ENCODE data around the gene TVP23B.
"Not testable (repeated sequence)": the region's sequence is repeated elsewhere in the genome, so short reads cannot be mapped to it uniquely, and the experiment has no call there.

The TVP23B gene

DNA sequence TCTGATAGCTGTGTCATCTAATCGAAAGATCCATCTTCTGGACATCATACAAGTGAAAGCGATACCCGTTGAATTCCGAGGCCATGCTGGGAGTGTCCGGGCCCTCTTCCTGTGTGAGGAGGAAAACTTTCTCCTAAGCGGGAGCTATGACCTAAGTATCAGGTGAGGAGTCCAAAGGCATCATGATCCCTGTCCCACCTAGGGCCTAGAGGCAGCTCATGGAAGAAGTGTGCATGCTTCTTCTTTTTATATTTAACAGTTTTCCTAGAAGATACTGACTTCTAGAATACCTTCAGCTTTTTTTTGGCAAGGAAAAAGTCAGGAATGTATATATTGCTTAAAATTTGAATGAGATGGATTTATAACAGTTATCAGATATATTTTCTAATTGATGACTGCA lies 22.6 kb upstream of the TVP23B start:
- in situ Hi-C loops (cut with HindIII; ENCODE audit: low pct_ligation_motif_present, low sequenced_read_pairs), result not testable (repeated sequence)

GRCh38 chr17:18760221-18760620 lies 20.8 kb upstream of the TVP23B start:
- H3K27me3 ChIP-seq (replicated peaks); in situ Hi-C loops (cut with HindIII; ENCODE audit: low pct_ligation_motif_present, low sequenced_read_pairs); DNase-seq; H3K27ac ChIP-seq; H3K4me3 ChIP-seq (ENCODE audit: low read depth, low read length); H3K36me3 ChIP-seq (replicated peaks): not testable (repeated sequence)

More for the DNA sequence above, 22.6 kb upstream of the TVP23B start:
- not testable (repeated sequence) for H3K36me3 ChIP-seq (replicated peaks); H3K27ac ChIP-seq; DNase-seq; H3K27me3 ChIP-seq (replicated peaks); H3K4me3 ChIP-seq (ENCODE audit: low read depth, low read length)

GRCh38 chr17:18770572-18770971 lies 10.4 kb upstream of the TVP23B start:
- H3K27ac ChIP-seq; H3K36me3 ChIP-seq (replicated peaks); in situ Hi-C loops (cut with HindIII; ENCODE audit: low pct_ligation_motif_present, low sequenced_read_pairs); H3K27me3 ChIP-seq (replicated peaks); DNase-seq; H3K4me3 ChIP-seq (ENCODE audit: low read depth, low read length): not testable (repeated sequence)

GRCh38 chr17:18771066-18771465 lies 9.9 kb upstream of the TVP23B start:
- H3K36me3 ChIP-seq (replicated peaks); H3K27ac ChIP-seq; in situ Hi-C loops (cut with HindIII; ENCODE audit: low pct_ligation_motif_present, low sequenced_read_pairs); H3K4me3 ChIP-seq (ENCODE audit: low read depth, low read length); H3K27me3 ChIP-seq (replicated peaks); DNase-seq: not testable (repeated sequence)

- Histone ChIP-seq H3K27ac (no peak overlapping the region), H3K36me3 (replicated peaks) (no peaks in the 10 kb centered on the region), H3K27me3 (replicated peaks) (no peaks in the 10 kb centered on the region), H3K4me3 (ENCODE audit: low read depth, low read length) (no peak overlapping the region)
- no peak for DNase-seq
- TF ChIP-seq, protein P1, sequence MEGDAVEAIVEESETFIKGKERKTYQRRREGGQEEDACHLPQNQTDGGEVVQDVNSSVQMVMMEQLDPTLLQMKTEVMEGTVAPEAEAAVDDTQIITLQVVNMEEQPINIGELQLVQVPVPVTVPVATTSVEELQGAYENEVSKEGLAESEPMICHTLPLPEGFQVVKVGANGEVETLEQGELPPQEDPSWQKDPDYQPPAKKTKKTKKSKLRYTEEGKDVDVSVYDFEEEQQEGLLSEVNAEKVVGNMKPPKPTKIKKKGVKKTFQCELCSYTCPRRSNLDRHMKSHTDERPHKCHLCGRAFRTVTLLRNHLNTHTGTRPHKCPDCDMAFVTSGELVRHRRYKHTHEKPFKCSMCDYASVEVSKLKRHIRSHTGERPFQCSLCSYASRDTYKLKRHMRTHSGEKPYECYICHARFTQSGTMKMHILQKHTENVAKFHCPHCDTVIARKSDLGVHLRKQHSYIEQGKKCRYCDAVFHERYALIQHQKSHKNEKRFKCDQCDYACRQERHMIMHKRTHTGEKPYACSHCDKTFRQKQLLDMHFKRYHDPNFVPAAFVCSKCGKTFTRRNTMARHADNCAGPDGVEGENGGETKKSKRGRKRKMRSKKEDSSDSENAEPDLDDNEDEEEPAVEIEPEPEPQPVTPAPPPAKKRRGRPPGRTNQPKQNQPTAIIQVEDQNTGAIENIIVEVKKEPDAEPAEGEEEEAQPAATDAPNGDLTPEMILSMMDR (IDR thresholded peaks at IDR 0.05; ENCODE audit: low read depth, low read length, missing control alignments), result no peak
- in situ Hi-C loops (cut with HindIII; ENCODE audit: low pct_ligation_motif_present, low sequenced_read_pairs), result no loop called here
Measured at GRCh38 chr17:18772471-18772870, 8.5 kb upstream of the TVP23B start.

- peak overlapping the region; percentile 43 for H3K4me3 ChIP-seq (ENCODE audit: low read depth, low read length)
- H3K36me3 ChIP-seq (replicated peaks); H3K27ac ChIP-seq; DNase-seq; H3K27me3 ChIP-seq (replicated peaks); in situ Hi-C loops (cut with HindIII; ENCODE audit: low pct_ligation_motif_present, low sequenced_read_pairs): not testable (repeated sequence)
Measured at GRCh38 chr17:18781805-18782204, 822 bp downstream of the TVP23B start.

- H3K27ac ChIP-seq; H3K4me3 ChIP-seq (ENCODE audit: low read depth, low read length); H3K36me3 ChIP-seq (replicated peaks); DNase-seq; in situ Hi-C loops (cut with HindIII; ENCODE audit: low pct_ligation_motif_present, low sequenced_read_pairs); H3K27me3 ChIP-seq (replicated peaks): not testable (repeated sequence)
Measured at GRCh38 chr17:18785933-18786332, 5.0 kb downstream of the TVP23B start.

DNA sequence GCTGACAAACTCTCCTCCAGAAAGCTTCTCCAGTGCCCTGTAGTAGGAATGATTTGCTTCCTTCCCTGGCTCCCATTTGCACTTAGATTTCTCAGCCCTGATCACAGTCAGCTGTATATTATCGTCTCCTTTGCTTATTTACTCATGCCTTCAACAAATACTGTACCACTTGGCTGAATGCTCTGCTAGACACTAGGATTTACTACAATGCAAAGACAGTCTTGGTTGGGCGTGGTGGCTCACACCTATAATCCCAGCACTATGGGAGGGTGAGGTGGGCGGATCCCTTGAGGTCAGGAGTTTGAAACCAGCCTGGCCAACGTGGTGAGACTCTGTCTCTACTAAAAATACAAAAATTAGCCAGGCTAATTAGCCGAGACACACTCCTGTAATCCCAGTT lies 5.9 kb downstream of the TVP23B start:
- H3K36me3 ChIP-seq (replicated peaks); H3K4me3 ChIP-seq (ENCODE audit: low read depth, low read length); H3K27ac ChIP-seq; in situ Hi-C loops (cut with HindIII; ENCODE audit: low pct_ligation_motif_present, low sequenced_read_pairs); H3K27me3 ChIP-seq (replicated peaks); DNase-seq: not testable (repeated sequence)

- H3K4me3 ChIP-seq (ENCODE audit: low read depth, low read length); H3K27me3 ChIP-seq (replicated peaks); H3K36me3 ChIP-seq (replicated peaks); H3K27ac ChIP-seq; in situ Hi-C loops (cut with HindIII; ENCODE audit: low pct_ligation_motif_present, low sequenced_read_pairs): not testable (repeated sequence)
- DNase-seq, result peak; percentile 16
- TF ChIP-seq, protein P1 (IDR thresholded peaks at IDR 0.05; ENCODE audit: low read depth, low read length, missing control alignments), result peak; percentile 13
Measured at GRCh38 chr17:18791402-18791801, 10.4 kb downstream of the TVP23B start.

DNA sequence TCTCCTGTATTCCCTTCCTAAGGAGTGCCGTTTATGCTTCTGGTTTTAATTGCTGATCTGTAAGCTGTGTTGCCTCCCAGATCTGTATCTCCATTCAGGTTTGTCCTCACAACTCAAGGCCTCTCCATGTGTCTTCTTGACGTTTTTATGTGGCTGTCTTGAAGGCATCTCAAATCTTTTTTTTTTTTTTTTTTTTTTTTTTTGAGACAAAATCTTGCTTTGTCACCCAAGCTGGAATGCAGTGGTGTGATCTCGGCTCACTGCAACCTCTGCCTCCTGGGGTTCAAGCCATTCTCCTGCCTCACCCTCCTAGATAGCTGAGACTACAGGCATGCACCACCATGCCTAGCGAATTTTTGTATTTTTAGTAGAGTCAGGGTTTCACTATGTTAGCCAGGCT lies 13.9 kb downstream of the TVP23B start:
- H3K27me3 ChIP-seq (replicated peaks); H3K36me3 ChIP-seq (replicated peaks); H3K4me3 ChIP-seq (ENCODE audit: low read depth, low read length); in situ Hi-C loops (cut with HindIII; ENCODE audit: low pct_ligation_motif_present, low sequenced_read_pairs): not testable (repeated sequence)
- DNase-seq, result peak; percentile 42
- peak overlapping the region; percentile 49 for H3K27ac ChIP-seq

DNA sequence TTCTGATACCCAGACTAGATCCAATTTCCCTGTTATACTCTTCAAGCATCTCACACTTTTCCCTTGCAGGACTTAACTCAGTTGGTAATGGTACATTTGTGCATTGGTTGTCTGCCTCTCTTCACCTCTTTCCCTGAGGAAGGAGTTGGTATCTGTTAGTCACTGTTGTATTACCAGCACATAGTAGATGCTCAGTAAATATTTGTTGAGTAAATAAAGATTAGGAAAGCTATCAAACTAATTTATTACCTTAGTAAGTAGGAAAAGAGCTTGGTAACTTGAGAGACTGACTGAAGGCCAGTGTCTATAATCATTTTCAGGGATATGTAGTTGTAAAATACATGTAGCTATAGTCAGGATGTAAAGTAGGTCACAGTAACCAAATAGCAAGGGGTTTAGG lies 15.9 kb downstream of the TVP23B start:
- H3K27me3 ChIP-seq (replicated peaks); in situ Hi-C loops (cut with HindIII; ENCODE audit: low pct_ligation_motif_present, low sequenced_read_pairs); H3K27ac ChIP-seq; H3K36me3 ChIP-seq (replicated peaks); DNase-seq; H3K4me3 ChIP-seq (ENCODE audit: low read depth, low read length): not testable (repeated sequence)

GRCh38 chr17:18803458-18804245 lies 22.7 kb downstream of the TVP23B start:
- H3K27ac ChIP-seq; H3K27me3 ChIP-seq (replicated peaks); H3K4me3 ChIP-seq (ENCODE audit: low read depth, low read length); in situ Hi-C loops (cut with HindIII; ENCODE audit: low pct_ligation_motif_present, low sequenced_read_pairs); DNase-seq: not testable (repeated sequence)
- H3K36me3 ChIP-seq (replicated peaks), result peaks cover 10% of the 10 kb centered on the region

DNA sequence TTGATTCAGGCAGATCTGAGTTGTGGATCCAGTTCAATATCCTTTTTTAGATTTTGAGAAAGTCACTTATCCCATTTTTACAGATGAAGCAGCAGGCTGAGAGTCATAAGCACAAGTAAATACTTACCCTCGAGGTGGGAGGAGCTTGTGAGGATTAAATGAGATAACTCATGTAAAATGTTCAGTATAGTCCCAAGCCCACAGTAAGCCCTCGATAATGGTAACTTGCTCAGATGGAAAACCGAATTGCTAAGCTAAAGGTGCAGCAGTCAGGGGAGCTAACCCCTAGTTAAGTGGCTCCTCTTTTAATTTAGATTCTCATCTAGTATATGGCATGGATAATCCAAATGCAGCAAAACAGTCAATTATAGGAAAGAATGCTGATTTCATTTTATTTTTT lies 34.9 kb downstream of the TVP23B start:
- in situ Hi-C loops (cut with HindIII; ENCODE audit: low pct_ligation_motif_present, low sequenced_read_pairs); H3K4me3 ChIP-seq (ENCODE audit: low read depth, low read length); H3K27ac ChIP-seq; DNase-seq; H3K36me3 ChIP-seq (replicated peaks); H3K27me3 ChIP-seq (replicated peaks): not testable (repeated sequence)

All from brain microvascular endothelial cell (primary cell).